Stimulated activated CD8-positive, alpha-beta memory T cell treated with anti-CD3 and anti-CD28 coated beads, Interleukin-12 subunit alpha, Interleukin-12 subunit beta, amount 100 ng/mL, for 24 hours (primary cell): Measurements from ENCODE around the gene SLC2A6.

Experiments
- DNase-seq: peaks from one replicate; pipeline ENCODE4 v3.0.0-alpha.2; 2020; ENCODE audit errors: extremely low read depth

SLC2A6 gene

DNA sequence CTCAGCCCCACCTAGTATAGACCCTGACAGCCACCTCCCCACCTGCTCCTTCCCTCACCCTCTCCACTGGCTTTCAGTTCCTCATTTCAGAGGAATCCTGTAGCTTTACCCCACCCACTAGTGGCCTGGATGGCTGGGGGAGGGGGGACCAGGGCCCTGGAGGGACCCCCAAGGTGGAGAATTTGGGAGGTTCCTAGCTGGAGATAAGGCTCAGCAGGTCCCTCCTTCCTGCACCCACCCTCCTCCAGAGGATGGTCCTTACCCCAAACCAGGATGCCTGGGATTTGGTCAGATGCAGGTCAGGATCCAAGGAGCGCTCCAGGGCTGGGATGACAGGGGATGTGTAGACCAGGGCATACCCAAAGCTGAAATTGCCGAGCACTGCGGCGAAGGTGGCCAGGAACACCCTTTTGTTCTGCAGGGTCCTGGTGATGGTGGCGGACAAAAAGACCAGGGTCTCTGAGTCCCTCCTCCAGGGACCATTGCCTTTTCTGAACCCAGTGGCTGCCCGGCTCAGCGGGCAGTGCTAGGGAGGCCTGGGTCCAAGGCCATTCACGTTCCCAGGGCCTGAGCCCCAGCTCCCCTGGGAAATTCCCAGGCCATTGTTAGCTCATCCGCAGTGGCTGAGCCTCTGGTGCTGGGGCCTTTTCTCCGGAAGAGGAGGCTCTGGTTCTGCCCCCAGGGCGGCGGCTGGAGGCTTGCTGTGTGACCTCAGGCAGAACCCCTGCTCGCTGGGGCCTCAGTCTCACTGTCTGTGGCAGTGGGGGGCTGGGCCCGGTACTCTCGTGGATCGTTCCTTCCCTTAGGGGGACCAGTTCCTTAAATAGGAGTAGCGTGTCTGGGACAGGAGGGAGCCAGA lies 678 bp downstream of the SLC2A6 start:
- no peak for DNase-seq

DNA sequence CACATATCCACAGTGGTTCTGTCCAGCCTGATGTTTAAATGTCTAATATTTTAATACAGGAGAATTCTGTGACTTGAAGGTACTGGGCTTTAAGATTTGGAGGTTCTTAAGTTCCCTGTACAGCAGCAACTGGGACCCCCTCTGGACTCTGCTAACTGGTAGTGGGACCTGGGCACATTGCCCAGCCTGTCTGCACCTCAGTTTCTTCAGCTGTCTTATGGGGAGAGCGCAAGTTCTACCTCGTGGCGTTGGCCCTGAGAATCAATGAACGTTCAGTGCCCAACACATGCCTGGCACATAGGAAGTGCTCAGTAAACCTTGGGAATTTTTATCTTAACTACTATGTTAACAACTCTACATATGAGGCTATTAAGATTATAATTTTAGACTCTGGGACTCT lies 1.4 kb downstream of the SLC2A6 start:
- DNase-seq = no peak

DNA sequence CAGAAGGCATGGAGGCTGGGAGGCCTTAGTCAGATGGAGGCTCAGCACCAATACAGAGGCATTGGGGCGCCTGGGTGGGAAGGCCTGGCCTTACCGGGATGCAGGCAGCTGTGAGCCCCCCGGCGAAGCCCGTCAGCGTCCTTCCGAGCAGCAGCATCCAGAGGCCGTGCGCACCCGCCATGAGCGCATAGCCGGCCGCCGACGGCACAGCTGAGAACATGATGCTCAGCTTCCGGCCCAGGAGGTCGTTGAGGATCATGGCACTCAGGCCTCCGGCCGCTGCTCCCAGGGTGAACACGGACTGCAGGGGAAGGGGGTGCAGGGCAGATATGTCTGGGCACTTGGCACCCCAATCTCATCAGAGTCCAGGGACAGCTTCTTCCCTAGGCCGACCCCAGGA lies 2.0 kb downstream of the SLC2A6 start:
- DNase-seq = no peak

DNA sequence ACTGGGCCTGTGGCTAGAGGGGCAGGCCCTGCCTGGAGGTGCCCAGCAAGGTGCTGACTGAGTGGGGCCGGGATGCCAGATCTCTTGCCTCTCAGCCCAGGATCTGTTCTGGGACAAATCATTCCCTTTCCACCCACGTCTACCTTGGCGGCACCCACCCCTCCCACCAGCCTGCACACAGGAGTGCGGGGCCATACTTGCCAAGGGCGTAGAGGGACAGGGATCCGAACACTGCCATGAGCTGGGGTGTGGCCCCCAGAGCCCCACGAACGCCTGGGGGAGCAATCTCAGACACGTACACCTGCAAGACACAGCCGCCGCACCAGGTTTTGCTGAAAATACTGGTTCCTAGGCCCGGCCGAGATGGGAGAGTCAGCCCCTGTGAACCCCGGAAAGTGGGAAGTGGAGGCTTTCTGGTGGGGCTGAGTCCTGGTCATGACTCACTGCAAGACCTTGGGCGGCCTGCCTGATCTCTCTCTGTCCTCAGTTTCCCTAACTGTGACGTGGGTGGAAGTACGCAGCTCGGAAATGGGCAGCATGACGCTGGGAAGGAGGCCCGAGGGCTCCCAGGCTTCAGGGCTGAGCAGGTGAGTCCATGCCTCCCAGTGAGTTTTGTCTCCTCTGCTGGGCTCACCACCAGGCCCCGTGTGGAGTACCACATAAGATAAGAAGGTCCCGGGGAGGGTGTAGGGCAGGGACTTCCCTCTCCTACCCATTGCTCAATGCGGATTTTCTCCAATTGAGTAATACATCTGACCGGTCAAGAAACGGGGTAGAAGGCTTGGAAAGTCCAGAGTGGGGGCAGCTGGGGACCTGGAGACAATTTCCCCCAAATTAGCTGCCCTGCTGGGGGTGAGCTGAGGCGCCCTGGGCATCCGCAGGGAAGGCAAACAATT lies 2.6 kb downstream of the SLC2A6 start:
- no peak for DNase-seq

DNA sequence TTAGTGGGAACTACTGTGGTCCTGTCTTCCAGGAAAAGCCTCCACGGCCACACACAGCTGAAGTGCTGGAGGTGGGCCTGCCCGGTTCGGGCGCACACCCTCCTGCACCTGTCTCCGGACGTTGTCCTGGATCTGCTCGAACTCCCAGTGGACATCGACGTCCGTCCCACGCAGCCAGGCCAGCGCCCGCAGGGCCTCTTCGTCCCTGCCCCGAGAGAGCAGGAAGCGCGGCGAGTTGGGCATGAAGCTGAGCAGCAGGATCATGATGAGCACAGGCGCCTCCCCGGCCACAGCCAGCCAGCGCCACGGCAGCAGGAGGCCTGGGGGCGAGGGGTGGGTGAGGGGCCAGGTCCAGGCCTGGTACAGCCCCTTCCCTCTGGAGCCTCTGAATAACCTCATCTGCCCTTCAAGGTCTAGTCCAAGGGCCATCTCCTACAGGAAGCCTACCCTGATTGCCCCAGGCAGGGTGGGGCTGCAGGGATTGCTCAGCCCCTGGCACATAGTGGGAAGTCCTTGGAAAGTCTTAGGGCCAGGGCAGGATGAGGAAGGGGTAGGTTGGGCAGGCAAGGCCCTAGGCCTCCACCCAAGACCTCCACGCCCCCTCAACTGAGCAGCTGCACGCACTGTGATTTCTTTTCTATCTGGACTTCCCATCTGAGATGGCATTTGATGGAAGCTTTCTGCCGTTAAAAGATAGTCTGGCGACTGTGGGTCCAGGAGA lies 3.4 kb downstream of the SLC2A6 start:
- no peak for DNase-seq

GRCh38 chr9:133474853-133475252 lies 4.0 kb downstream of the SLC2A6 start:
- DNase-seq = no peak

DNA sequence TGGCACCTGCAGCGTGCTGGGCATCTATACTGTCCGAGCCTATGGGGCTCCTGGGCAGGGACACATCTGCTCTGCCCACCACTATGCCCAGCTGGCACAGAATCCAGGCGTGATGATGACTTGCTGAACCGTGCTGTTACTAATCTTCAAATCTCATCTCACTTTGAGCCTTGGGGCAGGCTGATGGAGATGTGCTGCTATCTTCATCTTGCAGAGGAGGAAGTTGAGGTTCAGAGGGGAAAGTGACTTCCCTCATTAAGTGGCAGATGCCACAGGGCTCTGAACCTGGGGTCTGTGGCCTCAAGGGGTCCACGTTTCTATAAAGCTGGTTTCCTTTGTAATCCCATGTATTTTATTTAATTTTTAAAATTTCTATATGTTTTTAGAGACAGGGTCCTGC lies 4.7 kb downstream of the SLC2A6 start:
- no peak for DNase-seq

DNA sequence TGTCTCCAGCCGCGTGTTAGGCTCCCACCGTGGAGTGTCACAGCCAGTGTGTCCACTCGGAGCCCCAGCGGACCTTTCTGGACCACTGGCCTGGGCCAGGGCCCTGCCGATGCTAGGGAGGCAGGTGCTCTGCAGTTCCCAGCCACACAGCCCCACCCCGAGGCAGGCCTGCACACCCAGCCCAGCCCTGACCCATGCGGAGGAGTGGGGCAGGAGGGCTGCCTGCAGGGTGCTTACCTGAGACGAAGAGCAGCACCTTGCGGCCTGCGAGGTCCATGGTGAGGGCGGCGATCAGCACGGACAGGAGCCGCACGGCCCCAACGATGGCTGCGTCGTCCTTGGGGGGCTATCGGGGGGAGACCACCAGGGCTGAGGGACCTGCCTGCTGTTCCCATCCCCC lies 5.2 kb downstream of the SLC2A6 start:
- DNase-seq = no peak

- no peak for DNase-seq
Measured at GRCh38 chr9:133472753-133473378, 6.0 kb downstream of the SLC2A6 start.

- DNase-seq = no peak
Measured at GRCh38 chr9:133472277-133472645, 6.6 kb downstream of the SLC2A6 start.

DNA sequence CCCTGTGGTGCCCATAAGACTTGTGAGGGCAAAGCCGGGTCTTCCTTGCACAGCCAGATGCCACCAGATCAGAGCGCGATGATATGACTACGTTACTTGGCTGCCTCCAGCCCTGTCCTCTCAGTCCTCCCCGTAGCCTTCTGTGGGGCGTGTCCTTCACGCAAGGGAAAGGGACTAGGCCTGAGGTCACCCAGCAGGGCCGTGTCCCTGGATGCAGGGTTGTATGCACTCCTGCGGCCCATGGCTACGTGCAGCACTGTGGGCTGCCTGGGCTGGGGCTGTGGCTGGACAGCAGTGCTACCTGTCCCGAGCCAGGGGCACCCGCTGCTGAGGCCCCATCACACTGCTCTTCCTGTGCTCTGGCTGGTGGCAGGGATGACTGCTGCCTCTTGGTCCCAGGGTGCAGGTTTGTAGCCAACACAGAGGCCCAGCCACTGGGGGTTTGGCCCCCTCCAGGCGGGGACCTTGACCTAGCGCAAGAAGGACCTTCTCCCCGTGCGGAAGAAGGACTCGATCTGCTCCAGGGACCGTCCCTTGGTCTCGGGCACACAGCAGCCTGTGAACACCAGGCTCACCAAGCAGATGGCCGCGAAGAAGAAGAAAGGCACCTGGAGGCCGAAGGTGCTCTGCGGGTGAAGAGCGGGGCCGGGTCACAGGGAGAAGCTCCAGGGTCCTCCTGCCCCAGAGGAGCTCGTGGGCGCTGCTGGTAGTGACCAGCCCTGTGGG lies 7.2 kb downstream of the SLC2A6 start:
- DNase-seq = no peak

DNA sequence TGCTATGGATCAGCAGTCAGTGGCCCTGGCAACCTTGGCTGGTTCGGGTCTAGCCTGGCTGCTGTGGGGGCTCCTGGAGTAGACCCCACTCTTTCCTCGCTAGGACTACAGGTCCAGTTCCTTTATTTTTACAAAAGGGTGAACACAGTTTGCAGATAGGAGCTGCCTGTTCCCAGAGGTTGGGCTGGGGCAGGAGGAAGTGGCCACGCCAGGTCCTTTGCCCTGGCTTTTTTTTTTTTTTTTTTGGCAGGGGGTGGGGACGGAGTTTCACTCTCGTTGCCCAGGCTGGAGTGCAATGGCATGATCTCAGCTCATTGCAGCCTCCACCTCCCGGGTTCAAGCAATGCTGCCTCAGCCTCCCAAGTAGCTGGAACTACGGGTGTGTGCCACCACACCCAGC lies 7.9 kb downstream of the SLC2A6 start:
- no peak for DNase-seq

- DNase-seq = no peak
Measured at GRCh38 chr9:133470427-133470924, 8.4 kb downstream of the SLC2A6 start.

GRCh38 chr9:133468777-133469421 lies 10.0 kb downstream of the SLC2A6 start:
- no peak for DNase-seq

DNA sequence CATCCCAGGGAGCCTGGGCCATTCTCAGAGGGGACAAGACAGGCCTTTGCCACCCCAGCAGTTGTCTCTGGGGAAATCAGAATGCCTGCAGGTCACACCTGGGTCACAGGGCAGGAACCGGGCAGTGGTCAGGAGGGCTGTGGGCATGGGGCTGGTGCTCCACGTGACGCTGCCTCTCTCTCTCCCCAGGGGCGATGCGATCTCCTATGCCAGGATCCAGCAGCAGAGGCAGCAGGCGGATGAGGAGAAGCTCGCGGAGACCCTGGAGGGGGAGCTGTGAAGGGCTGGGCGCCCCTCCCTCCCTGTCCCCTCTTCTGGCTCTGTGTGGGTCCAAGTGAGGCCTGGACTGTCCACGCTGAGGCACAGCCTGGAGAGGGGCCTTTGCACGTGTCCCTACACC lies 10.5 kb downstream of the SLC2A6 start:
- no peak for DNase-seq

DNA sequence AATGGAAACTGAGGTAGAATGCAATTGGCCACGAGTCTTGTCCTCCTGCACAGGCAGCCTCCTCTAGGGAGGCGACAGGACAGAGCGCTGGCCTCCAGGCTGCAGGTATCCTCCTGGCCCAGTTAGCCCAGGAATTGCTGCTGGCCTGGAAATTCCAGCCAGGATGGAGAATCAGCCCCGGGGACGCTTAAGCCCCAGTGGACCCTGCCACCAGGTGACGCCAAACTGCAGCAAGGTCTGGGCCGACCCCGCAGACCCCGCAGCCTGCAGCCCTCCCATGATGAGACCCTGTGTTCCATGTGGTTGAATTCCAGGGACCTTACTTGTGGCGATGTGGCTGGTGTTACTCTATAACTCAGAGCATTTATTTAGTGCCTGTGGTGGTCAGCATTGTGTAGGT lies 11.8 kb downstream of the SLC2A6 start:
- no peak for DNase-seq

- DNase-seq = no peak
Measured at GRCh38 chr9:133465984-133466383, 12.9 kb downstream of the SLC2A6 start.

DNA sequence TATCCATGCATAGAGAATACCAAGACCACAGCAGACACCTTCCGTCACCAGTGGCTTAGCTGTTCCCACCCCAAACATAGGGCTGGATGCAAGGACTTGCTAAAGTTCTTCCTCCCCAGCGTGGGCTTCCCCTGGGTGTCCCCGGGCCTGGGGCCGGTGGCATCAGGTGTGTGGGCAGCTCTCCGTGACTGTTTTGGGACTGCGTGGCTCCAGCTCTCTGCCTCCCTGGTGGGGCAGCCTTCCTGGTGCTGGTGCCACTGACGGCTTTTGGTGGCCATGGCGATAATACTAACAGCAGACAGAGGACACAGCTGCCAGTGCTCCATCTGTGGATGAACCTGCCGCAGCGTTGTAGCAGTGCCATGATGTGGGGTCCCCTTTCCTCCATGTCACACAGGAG lies 14.3 kb downstream of the SLC2A6 start:
- no peak for DNase-seq

GRCh38 chr9:133463864-133464615 lies 14.9 kb downstream of the SLC2A6 start:
- DNase-seq = no peak
